ENCODE data around the gene PIK3R3. TPM values are rescaled to one million over a fixed set of nuclear protein-coding genes. Genes with fewer than 3 reads are reported as not detected.

The PIK3R3 gene
- total RNA-seq, 4 donors from 2014 or later, result 16.0 to 36.2 (median 20.9) TPM

DNA sequence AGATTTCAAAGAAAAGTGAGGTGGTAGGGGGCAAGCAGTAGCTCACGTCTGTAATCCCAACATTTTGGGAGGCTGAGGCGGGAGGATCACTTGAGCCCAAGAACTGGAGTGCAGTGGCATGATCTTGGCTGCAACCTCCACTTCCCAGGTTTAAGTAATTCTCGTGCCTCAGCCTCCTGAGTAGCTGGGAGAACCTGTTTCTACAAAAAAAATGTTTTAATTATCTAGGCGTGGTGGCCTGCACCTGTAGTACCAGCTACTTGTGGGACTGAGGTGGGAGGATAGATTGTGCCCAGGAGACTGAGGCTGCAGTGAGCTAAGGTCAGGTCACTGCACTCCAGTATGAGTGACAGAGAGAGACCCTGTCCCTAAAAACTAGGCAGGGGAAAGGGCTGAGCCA is 39.9 kb upstream of the PIK3R3 start:
- DNase-seq, result no peak
- H3K4me3 ChIP-seq (replicated peaks in 1 of 3), result no peak overlapping the region
- no peaks in the 10 kb centered on the region for H3K27me3 ChIP-seq
- intact Hi-C loops (cut with DNase I), result no loop called here
- no peak for TF ChIP-seq POLR2A (IDR thresholded peaks at IDR 0.05)
- TF ChIP-seq, protein P1, sequence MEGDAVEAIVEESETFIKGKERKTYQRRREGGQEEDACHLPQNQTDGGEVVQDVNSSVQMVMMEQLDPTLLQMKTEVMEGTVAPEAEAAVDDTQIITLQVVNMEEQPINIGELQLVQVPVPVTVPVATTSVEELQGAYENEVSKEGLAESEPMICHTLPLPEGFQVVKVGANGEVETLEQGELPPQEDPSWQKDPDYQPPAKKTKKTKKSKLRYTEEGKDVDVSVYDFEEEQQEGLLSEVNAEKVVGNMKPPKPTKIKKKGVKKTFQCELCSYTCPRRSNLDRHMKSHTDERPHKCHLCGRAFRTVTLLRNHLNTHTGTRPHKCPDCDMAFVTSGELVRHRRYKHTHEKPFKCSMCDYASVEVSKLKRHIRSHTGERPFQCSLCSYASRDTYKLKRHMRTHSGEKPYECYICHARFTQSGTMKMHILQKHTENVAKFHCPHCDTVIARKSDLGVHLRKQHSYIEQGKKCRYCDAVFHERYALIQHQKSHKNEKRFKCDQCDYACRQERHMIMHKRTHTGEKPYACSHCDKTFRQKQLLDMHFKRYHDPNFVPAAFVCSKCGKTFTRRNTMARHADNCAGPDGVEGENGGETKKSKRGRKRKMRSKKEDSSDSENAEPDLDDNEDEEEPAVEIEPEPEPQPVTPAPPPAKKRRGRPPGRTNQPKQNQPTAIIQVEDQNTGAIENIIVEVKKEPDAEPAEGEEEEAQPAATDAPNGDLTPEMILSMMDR (IDR thresholded peaks at IDR 0.05), result no peak
- H3K9me3 ChIP-seq, result no peaks in the 10 kb centered on the region
- no peaks in the 10 kb centered on the region for H3K36me3 ChIP-seq
- H3K4me1 ChIP-seq, result peaks cover 38 to 62% of the 10 kb centered on the region in 2 donors
- WGBS, 2 donors, result 80 to 82% methylated on average over 4 of the region's 4 CpGs
- peak overlapping the region; percentile 80 to 95 (median 88) for H3K27ac ChIP-seq

DNA sequence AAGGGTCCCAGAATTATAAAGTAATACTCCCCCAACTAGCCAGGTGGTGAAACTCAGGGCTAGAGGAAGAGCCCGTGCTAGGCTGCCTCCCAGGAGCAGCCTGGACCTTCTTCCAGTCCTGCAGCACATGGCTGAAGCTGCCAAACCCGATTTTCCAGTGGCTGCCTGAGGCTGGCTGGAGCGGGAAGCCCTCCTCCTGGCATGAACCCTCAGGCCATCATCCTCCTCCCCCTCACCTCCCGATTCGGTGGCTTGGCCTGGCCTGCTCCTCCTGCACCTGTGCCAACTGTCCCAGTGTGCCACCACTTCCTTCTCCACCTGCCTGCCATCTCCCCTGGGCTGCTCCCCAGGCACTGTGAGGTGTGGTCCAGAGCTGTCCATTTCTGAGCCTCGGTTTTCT is 39.4 kb upstream of the PIK3R3 start:
- Histone ChIP-seq H3K4me1 (peaks cover 41 to 67% of the 10 kb centered on the region in 2 donors), H3K9me3 (no peaks in the 10 kb centered on the region), H3K27me3 (no peaks in the 10 kb centered on the region), H3K27ac (peak overlapping the region; percentile 80 to 95 (median 88)), H3K4me3 (replicated peaks in 1 of 3) (no peak overlapping the region), H3K36me3 (no peaks in the 10 kb centered on the region)
- DNase-seq, result peak; percentile 97 to 98
- intact Hi-C loops (cut with DNase I), result no loop called here
- 13 to 28% methylated on average over 5 to 6 of the region's 6 CpGs for WGBS, 2 donors
- TF ChIP-seq, protein P1 (IDR thresholded peaks at IDR 0.05), result peak in 2 of 6 experiments; percentile 12
- peak in 1 of 2 donors; percentile 54 for TF ChIP-seq POLR2A (IDR thresholded peaks at IDR 0.05)

DNA sequence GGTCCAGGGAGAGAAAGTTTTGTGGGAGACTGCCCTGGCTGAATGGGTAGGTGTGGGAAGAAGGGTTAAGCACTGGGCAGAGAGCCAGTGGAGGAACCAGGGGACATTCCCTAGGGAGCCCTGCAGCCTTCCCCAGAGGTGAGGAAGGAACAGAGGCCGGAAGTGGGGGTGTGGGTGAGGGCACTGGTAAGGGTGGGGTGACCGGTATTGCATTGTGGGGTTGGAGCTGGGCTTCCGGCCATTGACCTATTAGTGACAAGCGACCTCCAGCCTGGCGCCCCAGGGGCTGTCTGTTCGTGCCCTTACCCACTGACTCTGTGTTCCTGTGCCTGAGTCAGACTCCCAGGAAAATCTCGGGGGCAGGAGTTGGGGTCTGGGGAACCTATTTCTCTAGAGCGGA is 38.9 kb upstream of the PIK3R3 start:
- H3K4me3 ChIP-seq (replicated peaks in 1 of 3), result no peak overlapping the region
- peak; percentile 78 to 82 for DNase-seq
- no peaks in the 10 kb centered on the region for H3K36me3 ChIP-seq
- peaks cover 45 to 72% of the 10 kb centered on the region in 2 donors for H3K4me1 ChIP-seq
- intact Hi-C loops (cut with DNase I), result no loop called here
- H3K27ac ChIP-seq, result peak overlapping the region; percentile 80 to 95 (median 88)
- WGBS, 2 donors, result 41 to 58% methylated on average over 5 to 8 of the region's 8 CpGs
- H3K27me3 ChIP-seq, result no peaks in the 10 kb centered on the region
- no peaks in the 10 kb centered on the region for H3K9me3 ChIP-seq
- TF ChIP-seq POLR2A (IDR thresholded peaks at IDR 0.05), result no peak
- TF ChIP-seq, protein P1 (IDR thresholded peaks at IDR 0.05), result no peak

DNA sequence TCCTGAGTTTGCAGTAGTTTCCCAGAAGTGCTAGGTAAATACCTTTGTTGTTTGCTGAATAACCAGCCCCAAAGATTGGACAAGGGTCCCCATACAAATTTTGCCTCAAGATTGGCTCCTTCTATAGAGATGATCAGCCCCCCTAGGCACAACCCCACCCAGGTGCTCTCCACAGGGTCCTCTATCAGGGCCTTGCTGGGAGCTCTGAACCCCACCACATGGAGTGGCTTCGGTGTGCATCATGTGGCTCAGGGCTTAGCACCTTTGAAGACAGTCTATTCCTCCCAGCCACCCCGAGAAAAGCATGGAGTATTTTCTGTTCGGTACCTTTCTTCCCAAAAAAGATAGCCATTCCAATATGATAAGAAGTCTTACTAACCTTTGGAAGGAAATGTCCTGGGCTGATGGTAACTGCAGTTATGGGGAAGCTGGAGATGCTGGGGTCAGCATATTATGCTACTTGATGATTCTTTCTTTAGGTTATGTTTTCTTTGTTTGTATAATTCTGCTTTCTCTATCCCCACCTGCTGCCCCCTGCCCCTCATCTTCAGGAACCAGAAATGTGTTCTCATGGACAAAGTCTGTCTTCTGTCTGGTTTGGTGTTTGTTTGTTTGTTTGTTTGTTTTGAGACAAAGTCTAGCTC is 37.5 kb upstream of the PIK3R3 start:
- H3K4me3 ChIP-seq (replicated peaks in 1 of 3), result no peak overlapping the region
- H3K9me3 ChIP-seq, result no peaks in the 10 kb centered on the region
- intact Hi-C loops (cut with DNase I), result no loop called here
- no peaks in the 10 kb centered on the region for H3K36me3 ChIP-seq
- TF ChIP-seq POLR2A (IDR thresholded peaks at IDR 0.05), result no peak
- TF ChIP-seq, protein P1 (IDR thresholded peaks at IDR 0.05), result no peak
- peak overlapping the region in 2 of 3 donors; percentile 49 to 81 for H3K27ac ChIP-seq
- H3K27me3 ChIP-seq, result no peaks in the 10 kb centered on the region
- peaks cover 45 to 71% of the 10 kb centered on the region in 2 donors for H3K4me1 ChIP-seq
- WGBS, 2 donors, result 94 to 96% methylated on average over 3 of the region's 3 CpGs
- no peak for DNase-seq

DNA sequence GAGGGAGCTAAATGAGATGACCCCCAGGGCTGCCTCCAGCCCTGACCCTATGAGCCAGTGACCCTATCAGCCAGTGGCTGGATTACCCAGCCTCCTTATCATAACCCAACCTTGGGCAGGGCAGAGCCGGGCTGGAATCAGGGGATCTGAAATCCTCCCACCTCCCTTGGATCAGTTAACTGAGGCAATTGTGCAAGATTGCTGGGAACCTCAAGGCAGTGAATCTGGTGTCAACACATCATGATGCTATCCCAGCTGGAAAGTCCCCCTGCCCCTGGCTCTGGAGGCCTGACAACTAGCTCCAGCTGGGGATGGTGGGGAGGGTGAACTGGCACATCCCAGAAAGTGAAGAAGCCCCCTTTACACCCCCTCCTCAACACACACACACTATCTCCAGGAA is 36.0 kb upstream of the PIK3R3 start:
- no peak overlapping the region for H3K4me3 ChIP-seq (replicated peaks in 1 of 3)
- no peaks in the 10 kb centered on the region for H3K9me3 ChIP-seq
- no peaks in the 10 kb centered on the region for H3K27me3 ChIP-seq
- TF ChIP-seq POLR2A (IDR thresholded peaks at IDR 0.05), result no peak
- TF ChIP-seq, protein P1 (IDR thresholded peaks at IDR 0.05), result no peak
- H3K4me1 ChIP-seq, result peaks cover 35 to 57% of the 10 kb centered on the region in 2 donors
- peak overlapping the region in 1 of 3 donors; percentile 81 for H3K27ac ChIP-seq
- intact Hi-C loops (cut with DNase I), result no loop called here
- DNase-seq, result no peak
- H3K36me3 ChIP-seq, result no peaks in the 10 kb centered on the region
- 67% methylated on average over 1 of the region's 1 CpG; no CpG with 5 or more reads in 1 of the 2 donors for WGBS, 2 donors

All from thyroid gland (tissue), 4 donors.